Airway epithelial cell (primary cell): Measurements from ENCODE around the gene BIN2. TPM values are rescaled to one million over a fixed set of nuclear protein-coding genes. Genes with fewer than 3 reads are reported as not detected.

Source experiments
- total RNA-seq: library from RNA; depleted of rRNA; stranded (reverse); fragments of >200 nt; gene quantifications from 2 replicates; pipeline ENCODE4 v1.2.3, GENCODE V29; 2015

BIN2 gene
- 0.42 TPM in 1 of 2 replicates, not detected in the other for total RNA-seq

GRCh38 chr12:51323966-51324895 lies at the start of gene BIN2:
TSS of gene BIN2 (minus strand) at chr12:51324174. CDS start at chr12:51324102, 72 bp downstream.

GRCh38 chr12:51346581-51346980 lies 22.6 kb upstream of the BIN2 start, which contains the start of gene CELA1:
TSS of gene CELA1 (minus strand) at chr12:51346679. CDS start at chr12:51346638, 41 bp downstream.

DNA sequence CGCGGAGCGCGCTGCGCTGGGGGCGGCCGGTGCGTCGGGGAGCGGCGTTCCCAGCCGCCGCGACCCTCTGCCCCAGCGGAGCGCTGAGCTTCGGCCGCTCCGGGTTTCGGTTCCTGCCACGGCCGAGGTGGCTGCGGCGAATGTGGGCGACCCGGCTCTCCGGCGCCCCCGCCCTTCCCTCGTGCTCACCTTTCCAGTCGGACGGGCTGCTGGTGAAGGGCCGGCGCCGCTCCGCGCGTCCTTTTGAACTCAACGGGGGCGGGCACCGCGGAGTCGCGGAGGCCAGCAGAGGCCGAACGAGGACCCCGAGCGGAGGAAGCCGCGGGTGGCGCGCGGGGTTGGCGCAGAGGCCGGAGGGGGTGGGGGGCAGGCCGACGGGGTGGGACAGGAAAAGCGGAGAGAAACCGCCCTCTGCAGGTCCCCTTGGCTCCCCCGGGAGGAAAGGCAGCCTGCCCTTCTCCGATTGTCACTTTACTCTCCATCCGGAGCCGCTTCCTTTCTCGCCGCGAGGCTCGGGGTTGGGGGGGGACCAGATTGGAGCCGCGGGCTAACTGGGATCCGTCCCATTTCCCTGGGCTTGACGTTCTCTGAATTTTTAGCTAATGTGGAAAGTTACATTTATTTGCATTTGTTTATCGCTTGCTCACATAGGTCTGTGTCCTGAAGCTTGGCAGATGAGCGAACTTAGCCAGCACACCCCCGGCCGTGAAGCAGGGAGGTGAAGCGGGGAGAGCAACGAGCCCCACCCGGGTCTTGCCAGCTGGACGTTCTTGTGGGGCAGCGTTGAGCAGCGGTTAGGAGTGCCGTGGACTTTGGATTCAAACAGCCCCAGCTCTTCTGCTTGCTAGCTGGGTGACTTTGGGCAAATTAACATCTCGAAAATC lies 53.7 kb downstream of the BIN2 start, which contains the start of gene SMAGP:
Gene SMAGP (minus strand): TSS at position 349 of the 884 bp plus-strand sequence. CDS start 1,137 bp downstream, outside the sequence.

DNA sequence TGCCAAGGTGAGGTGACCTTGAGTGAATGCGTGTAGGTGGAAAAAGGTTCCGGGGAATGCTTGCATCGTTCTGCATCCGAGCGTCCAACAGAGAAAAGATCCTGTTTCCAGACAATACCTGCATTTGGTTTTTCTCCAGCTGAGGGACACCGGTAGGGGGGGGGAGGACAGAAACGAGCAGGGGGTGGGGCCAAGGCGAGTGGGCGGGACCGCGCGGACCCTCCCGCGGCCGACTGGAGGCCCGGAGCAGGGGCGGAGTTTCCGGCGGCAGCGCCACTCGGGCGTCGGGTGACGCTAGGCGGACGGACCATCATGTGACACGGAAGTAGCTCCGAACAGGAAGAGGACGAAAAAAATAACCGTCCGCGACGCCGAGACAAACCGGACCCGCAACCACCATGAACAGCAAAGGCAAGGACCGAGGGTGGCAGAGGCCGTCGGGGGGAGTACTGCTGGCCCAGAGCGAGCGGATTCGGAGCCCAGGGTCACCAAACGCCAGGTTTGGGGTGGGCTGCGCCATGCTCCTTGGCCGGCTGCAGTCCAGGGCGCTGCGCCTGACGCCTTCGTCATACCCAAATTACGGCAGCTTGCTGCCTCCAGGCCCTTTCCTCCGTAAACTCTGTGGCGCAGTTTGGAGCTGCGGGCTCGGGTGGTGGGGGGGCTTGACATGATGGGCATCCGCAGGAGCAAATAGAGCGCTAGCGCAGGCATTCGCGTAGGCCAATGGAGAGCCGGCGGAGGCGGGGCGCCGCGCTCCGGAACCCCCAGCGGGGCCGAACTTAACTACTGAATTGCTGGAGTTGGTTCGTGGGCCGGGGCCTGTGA lies 85.3 kb downstream of the BIN2 start, which contains the start of gene DAZAP2:
Gene DAZAP2 (plus strand): TSS at position 317 of the 825 bp plus-strand sequence. CDS start 82 bp downstream, at position 399.

Other genes with a start within 250 kb of the BIN2 start
- gene CSRNP2, start 240.6 kb downstream of the BIN2 start, total RNA-seq: 13.2 and 15.2 TPM in 2 replicates
- 11.2 and 13.6 TPM in 2 replicates for gene TFCP2, start 151.0 kb downstream of the BIN2 start, total RNA-seq
- gene POU6F1, start 106.1 kb downstream of the BIN2 start, total RNA-seq: 1.7 and 6.1 TPM in 2 replicates
- 141 and 201 TPM in 2 replicates for gene DAZAP2, start 85.3 kb downstream of the BIN2 start, total RNA-seq
- 59.6 and 63.3 TPM in 2 replicates for gene SMAGP, start 53.8 kb downstream of the BIN2 start, total RNA-seq
- not detected in 2 replicates for gene CELA1, start 22.5 kb upstream of the BIN2 start, total RNA-seq
- 33.9 and 42.5 TPM in 2 replicates for gene GALNT6, start 67.2 kb upstream of the BIN2 start, total RNA-seq
- 0.23 and 0.28 TPM in 2 replicates for gene SLC4A8, start 100.7 kb upstream of the BIN2 start, total RNA-seq